HG02885 (cell line): ENCODE data around the gene ELAC2.
A peak's percentile ranks its signal among the peaks of the same experiment; 100 is the strongest.

Experiments used
- ATAC-seq: cut with Tn5 transposase; IDR thresholded peaks from one replicate; pipeline ENCODE4 v1.9.1; 2021; ENCODE audit warnings: mild to moderate bottlenecking; ENCODE audit not compliant: unreplicated experiment, poor library complexity

The ELAC2 gene

GRCh38 chr17:13024016-13024415 is 6.2 kb upstream of the ELAC2 start:
- no peak for ATAC-seq

DNA sequence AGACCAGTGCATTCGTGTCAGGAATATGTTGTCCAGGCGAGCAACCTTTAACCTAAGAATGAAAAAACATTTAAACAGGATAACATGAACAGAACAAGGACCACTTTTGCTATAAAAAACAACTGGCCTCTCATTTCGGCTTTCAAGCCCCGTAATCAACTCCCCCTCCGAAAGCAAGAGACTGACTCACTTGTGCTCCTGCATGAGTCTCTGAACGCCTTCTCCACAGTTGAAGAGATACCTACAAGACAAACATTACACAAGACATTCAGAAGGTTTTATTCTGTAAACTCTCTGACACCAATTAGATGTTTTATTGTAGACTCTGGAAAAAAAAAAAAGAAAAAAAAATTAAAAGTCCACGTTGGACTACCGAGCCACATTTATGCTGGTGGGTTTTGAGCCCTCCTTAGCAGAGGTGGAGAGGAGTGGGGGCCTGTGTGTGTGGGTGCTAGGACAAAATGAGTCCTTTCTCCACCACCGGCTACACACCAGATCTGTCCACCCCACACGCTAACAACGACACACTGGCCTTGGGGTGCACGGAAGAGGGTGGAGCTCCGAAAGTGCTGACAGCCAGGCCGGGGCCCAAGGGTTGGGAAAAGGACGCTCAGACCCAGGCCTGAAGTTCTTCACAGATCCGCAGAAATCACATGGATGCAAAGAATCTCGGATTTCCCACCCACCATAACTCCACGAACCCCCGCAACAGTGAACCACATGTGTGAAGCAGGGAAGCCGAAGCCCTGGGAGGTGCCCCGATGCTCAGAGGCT is 759 bp downstream of the ELAC2 start:
- ATAC-seq: peak; percentile 25

DNA sequence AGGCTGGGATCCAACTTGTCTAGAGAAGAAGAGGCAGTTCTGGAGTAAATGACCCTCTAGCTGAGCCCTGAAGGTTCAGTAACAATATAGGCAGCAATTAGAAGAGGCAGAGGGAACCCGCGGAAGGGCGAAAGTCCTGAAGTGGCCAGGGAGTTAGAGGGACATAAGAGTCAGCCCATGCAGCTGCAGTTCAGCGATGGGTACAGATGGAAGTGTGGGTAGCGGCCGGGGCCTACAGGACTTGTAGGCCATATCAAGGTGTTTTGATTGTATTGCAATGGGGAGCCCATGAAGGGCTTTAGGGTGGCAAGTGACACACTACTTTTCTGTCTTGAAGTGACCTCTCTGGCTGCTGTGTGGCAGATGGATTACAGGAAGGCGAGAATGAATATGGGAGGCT is 3.0 kb downstream of the ELAC2 start:
- no peak for ATAC-seq

- ATAC-seq: no peak
These were observed 6.9 kb downstream of the ELAC2 start for GRCh38 chr17:13010959-13011358.

DNA sequence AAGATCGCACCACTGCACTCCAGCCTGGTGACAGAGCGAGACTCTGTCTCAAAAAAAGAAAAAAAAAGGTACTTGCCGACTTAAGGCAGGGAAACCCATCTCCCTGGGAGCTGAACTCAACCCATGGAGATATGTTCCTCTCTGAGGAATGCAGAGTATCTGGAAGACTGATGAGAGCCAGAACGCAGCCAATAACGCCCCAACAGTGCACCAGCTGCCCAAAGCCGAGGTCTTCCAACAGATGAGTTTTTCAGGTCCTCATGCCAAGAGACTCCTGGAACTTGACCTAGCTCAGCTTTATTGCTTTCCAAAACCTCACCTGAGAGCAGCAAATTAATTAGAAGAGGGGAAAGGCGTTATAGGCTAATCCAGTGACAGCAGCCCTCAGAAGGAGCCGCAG is 9.4 kb downstream of the ELAC2 start:
- no peak for ATAC-seq

DNA sequence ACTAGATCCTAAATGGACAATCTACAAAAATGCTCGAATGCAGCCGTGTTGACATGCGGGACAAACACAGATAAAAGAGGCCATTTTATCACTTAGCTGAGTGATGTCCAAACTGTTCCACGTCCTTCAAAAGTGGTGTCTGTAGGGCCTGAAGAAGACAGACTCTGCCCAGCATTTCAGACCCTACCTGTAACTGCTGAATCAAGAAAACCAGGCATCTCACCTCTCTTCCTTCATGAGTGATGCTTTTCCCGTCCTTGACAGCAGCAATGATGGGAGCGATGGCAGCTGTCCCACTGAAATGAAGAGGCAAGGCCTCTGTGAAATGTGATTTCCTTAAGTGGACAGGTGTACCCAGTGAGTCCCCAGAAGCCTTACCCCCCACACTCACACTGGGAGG is 12.3 kb downstream of the ELAC2 start:
- ATAC-seq: no peak

DNA sequence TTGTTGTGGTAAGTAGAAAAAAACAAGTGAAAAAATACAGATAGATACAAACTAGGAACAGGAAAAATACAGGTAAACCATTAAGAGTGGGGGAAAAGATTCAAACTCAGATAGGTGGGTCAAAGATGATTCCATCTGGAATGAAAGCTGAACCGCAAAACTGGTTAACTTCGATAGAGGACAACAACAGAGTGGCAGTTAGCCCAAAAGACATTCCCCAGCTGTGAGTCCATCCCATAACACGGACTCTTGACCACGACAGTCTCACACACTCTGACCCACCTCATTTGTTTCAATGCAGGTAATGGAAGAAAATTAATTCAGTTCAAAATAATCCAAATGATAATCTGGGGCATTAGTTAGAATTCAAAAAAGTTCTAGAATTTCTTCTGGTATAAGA is 13.5 kb downstream of the ELAC2 start:
- no peak for ATAC-seq

DNA sequence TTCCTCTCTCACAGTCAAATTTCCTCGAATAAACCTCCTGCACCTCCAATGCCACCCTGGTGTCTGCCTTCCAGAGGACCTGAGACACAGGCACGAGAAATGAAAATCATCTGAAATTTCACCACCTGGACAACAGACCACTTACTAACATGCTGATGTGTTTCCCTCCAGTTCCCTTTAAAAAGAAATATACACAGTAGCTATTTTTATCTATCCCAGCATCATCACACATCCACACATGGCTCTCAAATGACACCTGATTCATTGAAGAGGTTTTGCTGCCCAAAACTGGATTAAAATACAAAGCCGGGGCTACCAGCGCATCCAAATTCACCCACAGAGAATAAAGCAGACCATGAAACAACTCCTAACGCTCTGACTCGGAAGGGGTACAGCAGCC is 13.9 kb downstream of the ELAC2 start:
- ATAC-seq: no peak

- ATAC-seq: no peak
These were observed 14.4 kb downstream of the ELAC2 start for GRCh38 chr17:13003454-13003851.

- ATAC-seq: no peak
These were observed 14.9 kb downstream of the ELAC2 start for GRCh38 chr17:13002761-13003453.

- ATAC-seq: no peak
These were observed 15.7 kb downstream of the ELAC2 start for GRCh38 chr17:13001991-13002615.

DNA sequence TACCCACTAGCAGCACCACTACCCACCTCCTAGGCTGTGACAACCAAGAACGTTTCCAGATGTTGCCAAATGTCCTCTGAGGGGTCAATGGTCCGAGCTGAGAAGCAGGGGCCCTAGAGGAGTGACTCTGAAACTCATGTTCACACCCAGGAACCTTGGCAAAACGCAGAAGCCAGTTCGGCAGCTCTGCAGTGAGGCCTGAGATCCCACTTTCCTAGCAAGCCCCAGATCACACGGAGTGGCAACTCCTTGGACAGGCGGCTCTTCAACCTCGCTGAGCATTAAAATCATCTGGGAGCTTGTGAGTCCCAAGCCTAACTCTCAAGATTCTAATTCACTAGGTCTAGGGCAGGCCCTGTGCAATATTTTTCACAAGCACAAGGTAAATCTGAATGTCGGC is 17.3 kb downstream of the ELAC2 start:
- no peak for ATAC-seq

GRCh38 chr17:12998874-12999273 is 19.0 kb downstream of the ELAC2 start:
- ATAC-seq: no peak

GRCh38 chr17:12998461-12998860 is 19.4 kb downstream of the ELAC2 start:
- no peak for ATAC-seq

GRCh38 chr17:12996941-12997340 is 20.9 kb downstream of the ELAC2 start:
- ATAC-seq: no peak

DNA sequence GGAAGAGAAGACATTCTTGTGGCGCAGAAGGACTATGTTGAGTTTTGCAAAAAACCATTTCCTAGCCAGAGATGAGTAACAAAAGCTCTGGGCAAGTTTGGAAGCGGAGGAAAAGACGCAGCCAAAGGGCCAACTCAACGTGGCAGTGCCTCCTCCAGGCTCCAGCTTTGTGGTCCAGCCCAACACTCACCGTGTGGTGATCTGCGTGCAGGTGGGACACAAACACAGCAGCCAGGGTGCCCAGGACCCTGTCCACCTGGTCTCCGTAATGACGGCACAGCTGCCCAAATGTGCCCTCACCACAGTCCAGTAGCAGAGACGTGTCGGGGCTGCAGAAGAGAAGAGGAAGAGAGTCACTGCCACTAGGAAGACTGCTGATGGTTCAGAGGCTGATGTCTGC is 21.5 kb downstream of the ELAC2 start:
- ATAC-seq: no peak

DNA sequence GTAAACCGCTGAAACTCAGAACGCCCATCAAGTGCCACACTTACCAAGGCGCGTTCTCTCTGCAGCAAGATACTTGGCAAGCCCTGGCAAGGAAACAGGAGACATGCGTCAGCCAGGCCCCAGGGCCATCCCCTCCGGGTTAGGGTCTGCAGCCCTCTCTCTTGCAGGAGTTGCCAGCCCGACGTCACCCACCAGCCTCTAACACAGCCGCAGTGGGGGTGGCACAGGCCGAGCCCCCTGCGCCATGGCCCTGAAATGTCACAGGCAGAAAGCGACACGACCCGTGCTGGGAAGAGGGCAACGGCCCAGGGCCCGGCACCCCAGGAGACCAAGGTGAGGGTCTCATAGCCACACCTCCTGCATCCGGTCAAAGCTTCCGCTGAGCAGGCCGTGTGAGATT is 21.9 kb downstream of the ELAC2 start:
- no peak for ATAC-seq

DNA sequence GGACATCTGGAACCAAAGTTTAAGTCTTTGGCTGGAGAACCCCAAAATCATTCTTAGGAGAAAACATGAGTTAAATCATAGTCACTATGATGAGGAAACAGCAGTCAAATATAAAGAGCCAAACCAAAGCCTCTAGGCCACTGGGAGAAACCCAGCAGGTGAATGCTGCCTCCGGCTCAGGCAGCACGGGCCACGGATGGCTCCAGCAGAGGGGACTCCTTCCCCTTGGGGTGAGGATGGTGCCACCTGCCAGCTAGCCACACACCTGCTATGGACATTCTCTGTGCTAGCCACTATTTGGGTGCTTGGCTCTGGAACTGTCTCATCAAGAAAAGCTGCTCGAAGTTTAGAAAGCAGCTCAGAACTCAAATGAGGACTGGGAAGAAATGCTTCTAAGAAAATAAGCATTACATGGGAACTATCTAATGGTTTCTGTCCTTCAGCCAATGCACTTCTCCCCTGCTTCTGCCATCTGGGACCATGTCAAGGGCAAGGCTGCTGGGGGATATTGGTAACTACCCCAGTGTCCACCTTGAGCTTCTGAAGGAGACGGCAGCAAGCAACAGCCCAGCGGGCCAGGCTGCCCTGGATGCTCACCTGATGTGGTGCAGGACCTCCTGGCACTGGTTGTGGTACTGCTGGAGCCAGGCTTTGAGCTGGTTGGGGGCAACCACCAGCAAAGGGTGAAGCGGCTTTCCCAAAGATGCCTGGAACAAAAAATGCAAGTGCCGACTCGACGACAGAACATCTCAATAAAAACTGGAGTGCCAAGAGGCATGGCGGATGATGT is 22.5 kb downstream of the ELAC2 start:
- ATAC-seq: no peak

- no peak for ATAC-seq
These were observed 23.3 kb downstream of the ELAC2 start for GRCh38 chr17:12994341-12995074.

GRCh38 chr17:12993631-12994030 is 24.2 kb downstream of the ELAC2 start:
- ATAC-seq: no peak
